Measurements from ENCODE around the gene SUN5. TPM values are rescaled to one million over a fixed set of nuclear protein-coding genes. Genes with fewer than 3 reads are reported as not detected.

Gene SUN5
- total and polyA plus RNA-seq, 2 donors from 2014 or later, result not detected

- H3K9ac ChIP-seq (ENCODE audit: low read length in 3 of 3), result no peak overlapping the region
- no peak overlapping the region for H3K4me3 ChIP-seq (ENCODE audit: low read length in 3 of 3)
- no peak overlapping the region for H3K27ac ChIP-seq (ENCODE audit: low read depth in 2 of 2, low read length in 2 of 2)
- H3K27me3 ChIP-seq (ENCODE audit: control insufficient read depth, insufficient read depth, low read length), result no peaks in the 10 kb centered on the region
- H3K4me1 ChIP-seq (ENCODE audit: control insufficient read depth in 2 of 3, insufficient read depth in 2 of 3, low read depth in 1 of 3, low read length in 3 of 3), result no peaks in the 10 kb centered on the region
- H3K9me3 ChIP-seq (ENCODE audit: control insufficient read depth in 2 of 3, insufficient read depth in 1 of 3, low read length in 3 of 3), result peaks cover 0 to 12% (median 0%) of the 10 kb centered on the region in 3 donors
- intact Hi-C loops (cut with DNase I), result no loop called here
- TF ChIP-seq, protein P1, sequence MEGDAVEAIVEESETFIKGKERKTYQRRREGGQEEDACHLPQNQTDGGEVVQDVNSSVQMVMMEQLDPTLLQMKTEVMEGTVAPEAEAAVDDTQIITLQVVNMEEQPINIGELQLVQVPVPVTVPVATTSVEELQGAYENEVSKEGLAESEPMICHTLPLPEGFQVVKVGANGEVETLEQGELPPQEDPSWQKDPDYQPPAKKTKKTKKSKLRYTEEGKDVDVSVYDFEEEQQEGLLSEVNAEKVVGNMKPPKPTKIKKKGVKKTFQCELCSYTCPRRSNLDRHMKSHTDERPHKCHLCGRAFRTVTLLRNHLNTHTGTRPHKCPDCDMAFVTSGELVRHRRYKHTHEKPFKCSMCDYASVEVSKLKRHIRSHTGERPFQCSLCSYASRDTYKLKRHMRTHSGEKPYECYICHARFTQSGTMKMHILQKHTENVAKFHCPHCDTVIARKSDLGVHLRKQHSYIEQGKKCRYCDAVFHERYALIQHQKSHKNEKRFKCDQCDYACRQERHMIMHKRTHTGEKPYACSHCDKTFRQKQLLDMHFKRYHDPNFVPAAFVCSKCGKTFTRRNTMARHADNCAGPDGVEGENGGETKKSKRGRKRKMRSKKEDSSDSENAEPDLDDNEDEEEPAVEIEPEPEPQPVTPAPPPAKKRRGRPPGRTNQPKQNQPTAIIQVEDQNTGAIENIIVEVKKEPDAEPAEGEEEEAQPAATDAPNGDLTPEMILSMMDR (IDR thresholded peaks at IDR 0.05; ENCODE audit: borderline replicate concordance, extremely low read depth, insufficient read depth), result no peak
- no peaks in the 10 kb centered on the region for H3K36me3 ChIP-seq (ENCODE audit: control insufficient read depth in 2 of 3, insufficient read depth in 3 of 3, low read length in 3 of 3)
- DNase-seq (no peak), FAIRE-seq (no peak)
These were observed 38.2 kb upstream of the SUN5 start for GRCh38 chr20:33042430-33042829.

- Histone ChIP-seq H3K36me3 (ENCODE audit: control insufficient read depth in 2 of 3, insufficient read depth in 3 of 3, low read length in 3 of 3) (no peaks in the 10 kb centered on the region), H3K4me1 (ENCODE audit: control insufficient read depth in 2 of 3, insufficient read depth in 2 of 3, low read depth in 1 of 3, low read length in 3 of 3) (no peaks in the 10 kb centered on the region), H3K4me3 (ENCODE audit: low read length in 3 of 3) (no peak overlapping the region), H3K27ac (ENCODE audit: low read depth in 2 of 2, low read length in 2 of 2) (no peak overlapping the region), H3K9me3 (ENCODE audit: control insufficient read depth in 2 of 3, insufficient read depth in 1 of 3, low read length in 3 of 3) (no peaks in the 10 kb centered on the region), H3K27me3 (ENCODE audit: control insufficient read depth, insufficient read depth, low read length) (no peaks in the 10 kb centered on the region), H3K9ac (ENCODE audit: low read length in 3 of 3) (no peak overlapping the region)
- DNase-seq, result no peak
- no peak for FAIRE-seq
- intact Hi-C loops (cut with DNase I), result no loop called here
- TF ChIP-seq, protein P1 (IDR thresholded peaks at IDR 0.05; ENCODE audit: borderline replicate concordance, extremely low read depth, insufficient read depth), result no peak
These were observed 34.0 kb upstream of the SUN5 start for GRCh38 chr20:33038243-33038642.

GRCh38 chr20:33037456-33037855, 33.2 kb upstream of the SUN5 start:
- no peak overlapping the region for H3K4me3 ChIP-seq (ENCODE audit: low read length in 3 of 3)
- no peaks in the 10 kb centered on the region for H3K27me3 ChIP-seq (ENCODE audit: control insufficient read depth, insufficient read depth, low read length)
- no peaks in the 10 kb centered on the region for H3K36me3 ChIP-seq (ENCODE audit: control insufficient read depth in 2 of 3, insufficient read depth in 3 of 3, low read length in 3 of 3)
- TF ChIP-seq, protein P1 (IDR thresholded peaks at IDR 0.05; ENCODE audit: borderline replicate concordance, extremely low read depth, insufficient read depth), result no peak
- DNase-seq, result no peak
- no peak overlapping the region for H3K27ac ChIP-seq (ENCODE audit: low read depth in 2 of 2, low read length in 2 of 2)
- intact Hi-C loops (cut with DNase I), result no loop called here
- no peak for FAIRE-seq
- H3K9me3 ChIP-seq (ENCODE audit: control insufficient read depth in 2 of 3, insufficient read depth in 1 of 3, low read length in 3 of 3), result no peaks in the 10 kb centered on the region
- no peak overlapping the region for H3K9ac ChIP-seq (ENCODE audit: low read length in 3 of 3)
- no peaks in the 10 kb centered on the region for H3K4me1 ChIP-seq (ENCODE audit: control insufficient read depth in 2 of 3, insufficient read depth in 2 of 3, low read depth in 1 of 3, low read length in 3 of 3)

DNA sequence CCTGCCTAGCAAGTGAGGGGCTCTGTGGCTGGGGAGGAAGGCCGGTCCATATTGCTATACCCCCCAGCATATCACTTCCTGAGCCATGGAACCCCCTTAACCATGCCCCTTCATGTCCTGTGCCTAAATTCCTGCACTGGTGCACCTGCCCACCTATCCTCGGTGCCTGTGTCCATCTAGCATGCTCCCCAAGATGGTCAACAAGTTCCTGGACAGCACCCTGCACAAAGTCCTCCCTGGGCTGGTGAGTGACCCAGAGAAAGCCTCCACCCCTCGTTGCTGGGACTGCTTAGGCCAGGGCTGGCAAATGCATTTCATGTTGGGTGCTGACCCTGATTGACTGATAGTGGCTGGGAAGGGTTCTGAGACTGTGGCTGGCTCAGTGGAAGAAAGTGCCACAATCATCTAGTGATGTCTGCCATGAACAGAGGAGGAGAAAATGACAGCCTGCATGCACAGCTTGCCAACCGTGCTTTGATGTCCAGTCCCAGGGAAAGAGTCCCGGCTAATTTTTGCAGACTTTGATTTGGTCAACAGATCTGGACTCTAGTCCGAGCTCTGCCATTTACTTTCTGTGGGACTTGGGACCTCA, 30.8 kb upstream of the SUN5 start:
- Histone ChIP-seq H3K9ac (ENCODE audit: low read length in 3 of 3) (no peak overlapping the region), H3K9me3 (ENCODE audit: control insufficient read depth in 2 of 3, insufficient read depth in 1 of 3, low read length in 3 of 3) (no peaks in the 10 kb centered on the region), H3K4me3 (ENCODE audit: low read length in 3 of 3) (no peak overlapping the region), H3K4me1 (ENCODE audit: control insufficient read depth in 2 of 3, insufficient read depth in 2 of 3, low read depth in 1 of 3, low read length in 3 of 3) (no peaks in the 10 kb centered on the region), H3K27me3 (ENCODE audit: control insufficient read depth, insufficient read depth, low read length) (no peaks in the 10 kb centered on the region), H3K36me3 (ENCODE audit: control insufficient read depth in 2 of 3, insufficient read depth in 3 of 3, low read length in 3 of 3) (no peaks in the 10 kb centered on the region), H3K27ac (ENCODE audit: low read depth in 2 of 2, low read length in 2 of 2) (no peak overlapping the region)
- DNase-seq (no peak), FAIRE-seq (no peak)
- intact Hi-C loops (cut with DNase I), result no loop called here
- TF ChIP-seq, protein P1 (IDR thresholded peaks at IDR 0.05; ENCODE audit: borderline replicate concordance, extremely low read depth, insufficient read depth), result no peak

All from kidney (tissue), 14 donors.